ENCODE measurements around the gene ST6GALNAC1. TPM values are rescaled to one million over a fixed set of nuclear protein-coding genes. Genes with fewer than 3 reads are reported as not detected.

ST6GALNAC1 gene
- total and polyA plus RNA-seq, 2 of the 13 experiments (the other 11 are each of a cell fraction or from before 2014, with no cell fraction given): not detected

DNA sequence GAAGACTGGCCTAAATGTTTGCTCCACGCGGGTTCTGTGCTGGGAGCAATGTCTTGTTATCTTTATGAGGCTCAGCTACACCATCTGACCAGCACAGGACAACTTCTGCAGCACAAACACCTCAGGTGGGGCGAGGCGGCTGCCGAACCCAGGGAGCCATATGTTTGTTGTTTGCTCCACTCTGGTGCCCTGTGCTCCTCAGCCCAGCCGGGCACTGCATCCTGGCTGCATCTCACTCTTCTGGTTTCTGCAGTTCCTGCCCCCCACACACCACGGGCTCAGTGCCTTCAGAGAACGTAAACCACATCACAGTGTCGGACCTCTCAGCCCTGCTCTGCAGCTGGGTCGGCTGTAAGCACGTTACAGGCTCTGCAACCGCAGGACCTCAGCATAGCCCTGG is 34.8 kb upstream of the ST6GALNAC1 start:
- H3K4me1 ChIP-seq (ENCODE audit: insufficient read depth, low read length): peaks cover 38% of the 10 kb centered on the region
- WGBS (ENCODE audit: low lambda C conversion rate): 87% methylated on average over 12 of the region's 12 CpGs
- no peaks in the 10 kb centered on the region for H3K79me2 ChIP-seq (ENCODE audit: insufficient read depth, low read length)
- in situ Hi-C loops (cut with HindIII; ENCODE audit: extremely low pct_ligation_motif_present, low pct_unique_long_range_greater_than_20kb): no loop called here
- H3K4me3 ChIP-seq (replicated peaks in 1 of 3; ENCODE audit: insufficient read depth in 1 of 3, low read depth in 2 of 3, low read length in 3 of 3): no peak overlapping the region
- no peaks in the 10 kb centered on the region for H4K20me1 ChIP-seq (ENCODE audit: insufficient read depth, low read length)
- no peaks in the 10 kb centered on the region for H3K9me3 ChIP-seq (ENCODE audit: low read length)
- no TSS peak for BruUV-seq (replicated peaks)
- ATAC-seq (no peak), FAIRE-seq (no peak), DNase-seq (ENCODE audit: low spot score) (no peak)
- TF ChIP-seq, protein P1, sequence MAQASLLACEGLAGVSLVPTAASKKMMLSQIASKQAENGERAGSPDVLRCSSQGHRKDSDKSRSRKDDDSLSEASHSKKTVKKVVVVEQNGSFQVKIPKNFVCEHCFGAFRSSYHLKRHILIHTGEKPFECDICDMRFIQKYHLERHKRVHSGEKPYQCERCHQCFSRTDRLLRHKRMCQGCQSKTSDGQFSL (CRISPR knock-in tag; IDR thresholded peaks at IDR 0.05): no peak
- TF ChIP-seq POLR2A (IDR thresholded peaks at IDR 0.05; ENCODE audit: insufficient read depth in 1 of 2, low read depth in 2 of 2, low read length in 2 of 2) (0 out of 4 replicates have a peak, but pooled peaks of 1 of the 2 experiments have one; percentile 33), MYC (CRISPR knock-in tag; IDR thresholded peaks at IDR 0.05; ENCODE audit: borderline replicate concordance) (0 out of 2 replicates have a peak, but pooled peaks have one; percentile 9), AGO2 (optimal IDR thresholded peaks at IDR 0.05; ENCODE audit: low read depth, low read length) (peak; percentile 51)
- TF ChIP-seq, protein P2, sequence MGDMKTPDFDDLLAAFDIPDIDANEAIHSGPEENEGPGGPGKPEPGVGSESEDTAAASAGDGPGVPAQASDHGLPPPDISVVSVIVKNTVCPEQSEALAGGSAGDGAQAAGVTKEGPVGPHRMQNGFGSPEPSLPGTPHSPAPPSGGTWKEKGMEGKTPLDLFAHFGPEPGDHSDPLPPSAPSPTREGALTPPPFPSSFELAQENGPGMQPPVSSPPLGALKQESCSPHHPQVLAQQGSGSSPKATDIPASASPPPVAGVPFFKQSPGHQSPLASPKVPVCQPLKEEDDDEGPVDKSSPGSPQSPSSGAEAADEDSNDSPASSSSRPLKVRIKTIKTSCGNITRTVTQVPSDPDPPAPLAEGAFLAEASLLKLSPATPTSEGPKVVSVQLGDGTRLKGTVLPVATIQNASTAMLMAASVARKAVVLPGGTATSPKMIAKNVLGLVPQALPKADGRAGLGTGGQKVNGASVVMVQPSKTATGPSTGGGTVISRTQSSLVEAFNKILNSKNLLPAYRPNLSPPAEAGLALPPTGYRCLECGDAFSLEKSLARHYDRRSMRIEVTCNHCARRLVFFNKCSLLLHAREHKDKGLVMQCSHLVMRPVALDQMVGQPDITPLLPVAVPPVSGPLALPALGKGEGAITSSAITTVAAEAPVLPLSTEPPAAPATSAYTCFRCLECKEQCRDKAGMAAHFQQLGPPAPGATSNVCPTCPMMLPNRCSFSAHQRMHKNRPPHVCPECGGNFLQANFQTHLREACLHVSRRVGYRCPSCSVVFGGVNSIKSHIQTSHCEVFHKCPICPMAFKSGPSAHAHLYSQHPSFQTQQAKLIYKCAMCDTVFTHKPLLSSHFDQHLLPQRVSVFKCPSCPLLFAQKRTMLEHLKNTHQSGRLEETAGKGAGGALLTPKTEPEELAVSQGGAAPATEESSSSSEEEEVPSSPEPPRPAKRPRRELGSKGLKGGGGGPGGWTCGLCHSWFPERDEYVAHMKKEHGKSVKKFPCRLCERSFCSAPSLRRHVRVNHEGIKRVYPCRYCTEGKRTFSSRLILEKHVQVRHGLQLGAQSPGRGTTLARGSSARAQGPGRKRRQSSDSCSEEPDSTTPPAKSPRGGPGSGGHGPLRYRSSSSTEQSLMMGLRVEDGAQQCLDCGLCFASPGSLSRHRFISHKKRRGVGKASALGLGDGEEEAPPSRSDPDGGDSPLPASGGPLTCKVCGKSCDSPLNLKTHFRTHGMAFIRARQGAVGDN (CRISPR knock-in tag; IDR thresholded peaks at IDR 0.05): peak; percentile 36
- no peak overlapping the region for H2AFZ ChIP-seq (ENCODE audit: low read length)
- ChIA-PET POLR2A (no interaction called here), CTCF (ENCODE audit: low intra/inter-chr PET ratio, low total read pairs) (no interaction called here)
- H3K9ac ChIP-seq (ENCODE audit: insufficient read depth, low read depth, low read length): no peak overlapping the region
- intact Hi-C loops (cut with micrococcal nuclease; ENCODE audit: unreplicated experiment): no loop called here
- no peaks in the 10 kb centered on the region for H3K27me3 ChIP-seq (ENCODE audit: control insufficient read depth in 1 of 2, insufficient read depth in 2 of 2, low read length in 2 of 2)
- H3K36me3 ChIP-seq (replicated peaks in 1 of 2; ENCODE audit: control insufficient read depth in 1 of 2, insufficient read depth in 2 of 2, low read length in 2 of 2): peaks cover 5 to 17% of the 10 kb centered on the region in 2 experiments; a peak in 3 of 5 replicates
- H3K27ac ChIP-seq (ENCODE audit: extremely low read length, insufficient read depth, low read length): no peak overlapping the region
- H3K4me2 ChIP-seq (ENCODE audit: low read depth, low read length): no peak overlapping the region

Data from HepG2 (cell line).